ENCODE measurements around the gene C1orf198. TPM values are rescaled to one million over a fixed set of nuclear protein-coding genes. Genes with fewer than 3 reads are reported as not detected.

Gene C1orf198
- total RNA-seq, 6 experiments from 2014 or later: 72.4 to 118 (median 88.4) TPM

DNA sequence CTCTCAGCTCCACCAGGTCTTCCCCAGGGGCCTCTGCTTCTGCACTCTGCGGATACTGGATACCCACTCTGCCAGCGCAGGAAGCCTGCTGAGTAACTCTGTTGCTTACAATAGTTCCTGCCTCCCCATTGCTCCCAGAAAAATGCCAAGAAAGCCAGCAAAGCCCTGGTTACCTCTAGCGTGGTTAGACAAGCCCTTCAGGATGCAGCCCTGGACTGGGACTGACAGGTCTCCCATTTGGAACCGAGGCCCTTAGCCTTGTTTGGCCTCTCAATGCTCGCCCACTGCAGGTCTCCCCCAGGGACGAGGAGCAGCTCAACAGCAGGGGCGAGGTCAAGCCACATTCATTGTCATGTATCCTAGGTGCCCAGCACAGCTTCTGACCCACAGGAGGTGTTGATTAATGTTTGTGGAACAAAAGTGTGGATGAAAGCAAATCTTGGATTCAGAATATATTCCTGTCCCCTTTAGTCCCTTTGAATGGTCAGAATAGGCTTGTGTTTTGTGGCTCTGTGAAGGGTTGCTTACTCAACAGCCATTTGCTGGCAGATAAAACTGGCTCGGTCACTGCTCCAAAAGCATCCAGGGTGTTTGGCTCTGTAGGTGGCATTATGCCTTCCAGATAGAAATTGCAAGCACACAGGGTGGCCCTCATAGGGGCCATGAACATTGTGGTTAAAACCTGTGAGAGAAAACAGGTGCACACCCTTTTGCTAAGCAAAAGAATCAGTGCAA, 58.9 kb downstream of the C1orf198 start:
- peaks cover 14% of the 10 kb centered on the region for H3K36me3 Mint-ChIP-seq (ENCODE audit: low read depth)
- H3K27me3 Mint-ChIP-seq (ENCODE audit: insufficient read depth): no peaks in the 10 kb centered on the region
- TF ChIP-seq CTCF (IDR thresholded peaks at IDR 0.05): no peak
- H3K27ac Mint-ChIP-seq: no peak overlapping the region
- no peak for DNase-seq
- H3K9me3 Mint-ChIP-seq: peaks cover 19% of the 10 kb centered on the region
- no peak overlapping the region for H3K4me3 Mint-ChIP-seq
- peaks cover 13% of the 10 kb centered on the region for H3K4me1 Mint-ChIP-seq (ENCODE audit: low read depth)

DNA sequence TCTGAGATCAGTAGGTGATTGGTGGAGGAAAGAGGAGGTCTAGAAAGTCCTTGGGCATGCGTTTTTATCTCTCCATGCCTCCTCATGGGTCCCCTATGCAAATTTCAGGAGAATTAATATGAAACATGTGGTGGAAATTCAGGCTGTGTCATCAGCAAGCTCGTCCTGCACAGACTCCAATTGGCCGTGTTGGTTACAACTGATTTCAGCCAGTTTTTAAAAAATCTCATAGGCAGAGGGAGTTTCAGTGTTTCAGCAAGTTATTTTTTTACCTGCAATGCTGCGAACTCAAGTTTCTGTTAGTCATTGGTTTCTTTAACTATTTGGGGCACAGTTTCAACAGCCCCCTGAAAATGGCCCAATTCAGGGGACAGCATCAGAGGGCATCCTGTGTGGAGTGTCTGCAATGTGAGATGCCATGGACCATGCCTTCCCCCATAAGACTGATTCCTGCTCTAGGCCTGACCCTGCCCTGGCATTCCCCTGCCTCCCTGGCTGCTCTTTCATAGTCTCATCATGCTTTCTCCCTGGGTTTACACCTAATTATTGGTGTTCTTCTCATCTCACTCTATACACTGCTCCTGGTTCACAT, 59.9 kb downstream of the C1orf198 start:
- no peak overlapping the region for H3K27ac Mint-ChIP-seq
- peak; percentile 37 for DNase-seq
- no peaks in the 10 kb centered on the region for H3K27me3 Mint-ChIP-seq (ENCODE audit: insufficient read depth)
- H3K4me3 Mint-ChIP-seq: no peak overlapping the region
- TF ChIP-seq CTCF (IDR thresholded peaks at IDR 0.05): no peak
- peaks cover 15% of the 10 kb centered on the region for H3K4me1 Mint-ChIP-seq (ENCODE audit: low read depth)
- peaks cover 12% of the 10 kb centered on the region for H3K9me3 Mint-ChIP-seq
- peaks cover 12% of the 10 kb centered on the region for H3K36me3 Mint-ChIP-seq (ENCODE audit: low read depth)

GRCh38 chr1:230807561-230808280, 60.6 kb downstream of the C1orf198 start:
- no peak for DNase-seq
- no peak overlapping the region for H3K4me3 Mint-ChIP-seq
- peaks cover 6% of the 10 kb centered on the region for H3K9me3 Mint-ChIP-seq
- H3K27me3 Mint-ChIP-seq (ENCODE audit: insufficient read depth): no peaks in the 10 kb centered on the region
- H3K27ac Mint-ChIP-seq: no peak overlapping the region
- TF ChIP-seq CTCF (IDR thresholded peaks at IDR 0.05): no peak
- H3K36me3 Mint-ChIP-seq (ENCODE audit: low read depth): peaks cover 6% of the 10 kb centered on the region
- H3K4me1 Mint-ChIP-seq (ENCODE audit: low read depth): peaks cover 15% of the 10 kb centered on the region

DNA sequence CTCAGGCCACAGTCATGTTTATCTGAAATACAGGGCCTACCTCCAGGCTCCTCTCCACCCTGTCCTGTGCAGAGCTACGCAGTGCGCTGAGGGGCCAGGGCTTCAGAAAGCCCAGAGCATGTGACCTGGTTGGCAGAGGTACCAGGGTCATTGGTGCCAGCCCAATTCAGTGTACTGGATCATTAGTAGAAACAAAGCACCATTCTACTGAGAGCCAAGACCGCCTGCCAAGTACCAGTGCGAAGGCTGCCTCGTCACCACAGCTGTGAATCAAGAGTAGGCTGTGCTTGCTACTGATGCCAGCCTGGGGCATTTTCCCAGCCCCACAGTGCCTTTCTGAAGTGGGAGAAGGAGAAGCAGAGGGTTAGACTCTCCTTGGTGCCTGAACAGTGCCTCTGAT, 61.3 kb downstream of the C1orf198 start:
- Mint-ChIP-seq H3K27ac (no peak overlapping the region), H3K4me1 (ENCODE audit: low read depth) (peaks cover 15% of the 10 kb centered on the region), H3K27me3 (ENCODE audit: insufficient read depth) (no peaks in the 10 kb centered on the region), H3K9me3 (no peaks in the 10 kb centered on the region), H3K4me3 (no peak overlapping the region), H3K36me3 (ENCODE audit: low read depth) (no peaks in the 10 kb centered on the region)
- DNase-seq: no peak
- TF ChIP-seq CTCF (IDR thresholded peaks at IDR 0.05): no peak

DNA sequence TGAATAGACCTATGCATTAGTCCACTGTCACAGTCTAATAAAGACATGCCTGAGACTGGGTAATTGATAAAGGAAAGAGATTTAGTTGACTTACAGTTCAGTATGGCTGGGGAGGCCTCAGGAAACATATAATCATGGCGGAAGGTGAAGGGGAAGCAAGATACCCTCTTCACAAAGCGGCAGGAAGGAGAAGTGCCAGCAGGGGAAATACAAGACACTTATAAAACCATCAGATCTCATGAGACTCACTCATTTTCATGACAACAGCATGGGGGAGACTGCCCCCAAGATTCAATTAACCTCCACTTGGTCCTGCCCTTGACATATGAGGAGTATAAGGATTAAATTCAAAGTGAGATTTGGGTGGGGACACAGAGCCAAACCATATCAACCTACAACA, 61.8 kb downstream of the C1orf198 start:
- Mint-ChIP-seq H3K27me3 (ENCODE audit: insufficient read depth) (no peaks in the 10 kb centered on the region; the same call in 1 of the 2 replicates), H3K27ac (no peak overlapping the region), H3K9me3 (no peaks in the 10 kb centered on the region), H3K4me1 (ENCODE audit: low read depth) (peaks cover 15% of the 10 kb centered on the region), H3K36me3 (ENCODE audit: low read depth) (no peaks in the 10 kb centered on the region), H3K4me3 (no peak overlapping the region)
- no peak for TF ChIP-seq CTCF (IDR thresholded peaks at IDR 0.05)
- DNase-seq: no peak
